ENCODE results near the gene ISG20.

DNA sequence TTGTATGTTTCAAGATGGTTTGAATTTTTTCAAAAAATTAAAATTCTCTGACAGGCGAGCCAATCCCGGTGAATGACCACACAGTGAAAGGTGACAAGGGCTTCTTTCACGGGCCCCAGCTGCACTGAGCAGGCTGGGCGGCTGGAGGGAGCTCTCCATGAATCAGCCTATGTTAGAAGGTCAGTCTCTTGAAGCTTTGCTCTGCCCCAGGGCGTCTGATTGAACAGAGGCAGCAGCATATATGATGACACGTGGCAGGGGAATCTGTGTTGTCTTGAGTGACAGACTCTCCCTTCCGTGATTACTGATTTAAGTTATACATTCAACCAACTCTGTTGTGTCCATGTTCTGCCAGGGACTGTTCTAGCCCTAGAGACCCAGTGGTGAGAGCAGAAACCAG lies 51.5 kb downstream of the ISG20 start:
- TF ChIP-seq EZH2phosphoT487 (IDR thresholded peaks at IDR 0.05; ENCODE audit: insufficient read depth, low read depth) = no peak
- TF ChIP-seq EZH2 (IDR thresholded peaks at IDR 0.05; ENCODE audit: insufficient read depth, poor library complexity, severe bottlenecking) = no peak

All from GM23248 (cell line).